RWPE2 (cell line): Measurements from ENCODE around the gene PXDC1.
"Not testable (repeated sequence)": the region's sequence is repeated elsewhere in the genome, so short reads cannot be mapped to it uniquely, and the experiment has no call there.

Source experiments
- ATAC-seq: fragments of 200-7000 bp; cut with Tn5 transposase; 3 replicates; pipeline ENCODE4 v1.9.1; 2021; ENCODE audit warnings: low read depth
- DNase-seq: peaks from one replicate; pipeline ENCODE4 v3.0.0-alpha.2; 2020; ENCODE audit warnings: low spot score
- H3K27ac ChIP-seq: fragments of 450-650 bp; 2 replicates; pipeline ENCODE4 v1.5.1; 2017; ENCODE audit warnings: mild to moderate bottlenecking; ENCODE audit not compliant: poor library complexity, severe bottlenecking
- H3K27me3 ChIP-seq: fragments of 250-450 bp; sonication (Bioruptor Pico); 2 replicates; pipeline ENCODE4 v1.5.1; 2021; ENCODE audit warnings: mild to moderate bottlenecking, moderate library complexity; ENCODE audit not compliant: insufficient read depth, poor library complexity, severe bottlenecking
- H3K36me3 ChIP-seq: fragments of 250-450 bp; sonication (Bioruptor Pico); 2 replicates; pipeline ENCODE4 v1.5.1; 2020; ENCODE audit warnings: low read depth, mild to moderate bottlenecking, moderate library complexity
- H3K4me1 ChIP-seq: fragments of 250-450 bp; sonication (Bioruptor Pico); 2 replicates; pipeline ENCODE4 v1.5.1; 2021; ENCODE audit warnings: mild to moderate bottlenecking, moderate library complexity; ENCODE audit not compliant: insufficient read depth, poor library complexity, severe bottlenecking
- H3K4me3 ChIP-seq: fragments of 250-450 bp; sonication (Bioruptor Pico); 2 replicates; pipeline ENCODE4 v1.5.1; 2021; ENCODE audit warnings: mild to moderate bottlenecking, moderate library complexity; ENCODE audit not compliant: severe bottlenecking
- H3K9me3 ChIP-seq: fragments of 250-450 bp; sonication (Bioruptor Pico); 2 replicates; pipeline ENCODE4 v1.5.1; 2021; ENCODE audit warnings: mild to moderate bottlenecking, moderate library complexity; ENCODE audit not compliant: severe bottlenecking
- CTCF ChIP-seq: fragments of 450-650 bp; IDR thresholded peaks from one replicate; pipeline ENCODE4 v1.5.1; 2017; ENCODE audit warnings: mild to moderate bottlenecking, moderate library complexity; ENCODE audit not compliant: poor library complexity, severe bottlenecking

The PXDC1 gene

GRCh38 chr6:3769610-3770009, 18.1 kb upstream of the PXDC1 start:
- H3K27ac ChIP-seq = peak overlapping the region; percentile 3
- H3K36me3 ChIP-seq = no peaks in the 10 kb centered on the region
- no peak overlapping the region for H3K4me3 ChIP-seq
- no peaks in the 10 kb centered on the region for H3K9me3 ChIP-seq
- peak; percentile 71 for ATAC-seq
- no peaks in the 10 kb centered on the region for H3K27me3 ChIP-seq
- no peak for DNase-seq
- H3K4me1 ChIP-seq = peaks cover 29% of the 10 kb centered on the region
- TF ChIP-seq CTCF = no peak

GRCh38 chr6:3768502-3768901, 17.0 kb upstream of the PXDC1 start:
- no peak for TF ChIP-seq CTCF
- Histone ChIP-seq H3K4me1 (peaks cover 29% of the 10 kb centered on the region), H3K27me3 (no peaks in the 10 kb centered on the region), H3K4me3 (no peak overlapping the region), H3K9me3 (no peaks in the 10 kb centered on the region), H3K27ac (peak overlapping the region; percentile 3), H3K36me3 (no peaks in the 10 kb centered on the region)
- DNase-seq (no peak), ATAC-seq (no peak)

GRCh38 chr6:3767483-3767882, 16.0 kb upstream of the PXDC1 start:
- DNase-seq, ATAC-seq: not testable (repeated sequence)
- peaks cover 29% of the 10 kb centered on the region for H3K4me1 ChIP-seq

GRCh38 chr6:3766214-3766613, 14.7 kb upstream of the PXDC1 start:
- H3K27ac ChIP-seq = peak overlapping the region; percentile 44
- no peak for TF ChIP-seq CTCF
- H3K4me3 ChIP-seq = no peak overlapping the region
- peaks cover 29% of the 10 kb centered on the region for H3K4me1 ChIP-seq
- DNase-seq (no peak), ATAC-seq (peak; percentile 81)
- H3K36me3 ChIP-seq = no peaks in the 10 kb centered on the region
- no peaks in the 10 kb centered on the region for H3K9me3 ChIP-seq
- no peaks in the 10 kb centered on the region for H3K27me3 ChIP-seq

More at GRCh38 chr6:3767483-3767882, 16.0 kb upstream of the PXDC1 start:
- H3K9me3 ChIP-seq, H3K27me3 ChIP-seq, H3K36me3 ChIP-seq, H3K4me3 ChIP-seq: not testable (repeated sequence)
- H3K27ac ChIP-seq = peak overlapping the region; percentile 44

GRCh38 chr6:3765415-3765814, 13.9 kb upstream of the PXDC1 start:
- Histone ChIP-seq H3K27me3 (no peaks in the 10 kb centered on the region), H3K36me3 (no peaks in the 10 kb centered on the region), H3K4me3 (no peak overlapping the region), H3K9me3 (no peaks in the 10 kb centered on the region), H3K4me1 (peaks cover 29% of the 10 kb centered on the region), H3K27ac (peak overlapping the region; percentile 44)
- TF ChIP-seq CTCF = no peak
- ATAC-seq (no peak), DNase-seq (no peak)
